Suprapubic skin (tissue), 4 donors: ENCODE measurements around the gene LRFN2.

ENCODE experiments used
- CTCF ChIP-seq, 2 donors: fragments of 200-600 bp in 1 of 2; fragments of 450-650 bp in 1 of 2; sonication (generic) in 1 of 2; IDR thresholded peaks; one replicate each; pipeline ENCODE4 v1.5.1; 2016 to 2019; ENCODE audit warnings: antibody characterized with exemption in 2 of 2, mild to moderate bottlenecking in 1 of 2, moderate library complexity in 1 of 2
- EP300 ChIP-seq: sonication (generic); formaldehyde crosslinking; IDR thresholded peaks from one replicate; pipeline ENCODE4 v1.6.1; 2017; ENCODE audit warnings: antibody characterized with exemption
- POLR2A ChIP-seq, 2 donors: fragments of 450-650 bp; IDR thresholded peaks; one replicate each; pipeline ENCODE4 v1.6.1; 2017; ENCODE audit warnings: antibody characterized with exemption in 2 of 2, mild to moderate bottlenecking in 2 of 2, moderate library complexity in 2 of 2
- POLR2AphosphoS5 ChIP-seq, 3 donors: sonication (generic); formaldehyde crosslinking; IDR thresholded peaks; one replicate each; pipeline ENCODE4 v1.6.1; 2017; ENCODE audit warnings: antibody characterized with exemption in 3 of 3

DNA sequence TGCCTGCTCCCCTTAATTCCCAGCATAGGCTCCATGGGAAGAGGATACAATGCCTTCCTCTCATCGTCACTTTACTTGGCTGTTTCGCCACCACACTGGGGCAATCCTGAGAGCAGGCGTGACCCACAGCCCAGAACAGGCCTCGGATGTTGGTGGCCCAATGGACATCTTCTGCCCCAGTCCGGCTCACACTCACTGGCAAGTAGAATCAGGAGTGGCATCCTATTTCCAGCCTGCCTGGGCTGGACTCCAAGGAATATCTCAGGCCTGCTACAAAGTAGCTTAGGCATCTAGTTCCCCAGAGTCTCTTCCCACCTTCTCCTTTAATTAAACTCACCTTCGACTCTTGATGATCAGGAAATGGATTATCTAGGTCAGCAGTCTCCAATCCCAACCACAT lies 110.5 kb downstream of the LRFN2 start:
- TF ChIP-seq CTCF (IDR thresholded peaks at IDR 0.05) (no peak), POLR2A (IDR thresholded peaks at IDR 0.05) (no peak), EP300 (no peak), POLR2AphosphoS5 (IDR thresholded peaks at IDR 0.05) (no peak)
